ENCODE measurements around the gene COX7A2L.

DNA sequence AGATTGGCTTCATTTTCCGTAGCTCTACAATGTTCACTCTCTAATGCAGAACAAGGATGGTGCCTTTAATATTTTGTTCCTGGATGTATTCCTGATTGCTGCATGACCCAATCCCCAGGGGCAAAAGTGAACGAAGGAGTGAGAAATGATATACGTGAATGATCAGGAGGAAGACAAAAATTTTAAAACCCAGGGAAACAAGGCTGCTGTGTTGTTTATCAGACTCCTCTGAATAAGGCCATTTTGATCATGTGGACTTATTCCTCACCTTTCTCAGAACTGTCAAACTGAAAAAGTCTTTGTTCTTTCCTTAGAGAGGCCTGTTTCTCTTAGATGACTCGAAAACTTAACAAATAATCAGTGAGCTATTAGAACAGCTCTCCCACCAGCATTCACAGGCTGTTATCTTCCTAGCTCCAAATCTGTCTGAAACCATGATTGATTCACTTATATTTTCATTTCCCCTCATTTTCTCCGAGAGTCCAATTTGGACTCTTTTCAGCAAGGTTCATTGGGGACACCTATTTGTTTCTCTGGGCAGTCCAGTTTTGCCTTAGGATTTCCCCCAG, 29.5 kb upstream of the COX7A2L start:
- TF ChIP-seq CTCF (IDR thresholded peaks at IDR 0.05), result no peak
- no peak for TF ChIP-seq POLR2A (IDR thresholded peaks at IDR 0.05)
- no peak for TF ChIP-seq EP300 (IDR thresholded peaks at IDR 0.05)

Data from ovary (tissue), 3 donors.